Left lung (tissue), 10 donors: ENCODE results near the gene ADAMTS6. TPM values are rescaled to one million over a fixed set of nuclear protein-coding genes. Genes with fewer than 3 reads are reported as not detected.

Experiments
- ATAC-seq: fragments of 200-7000 bp; cut with Tn5 transposase; one replicate; pipeline ENCODE4 v1.9.1; 2020; ENCODE audit warnings: moderate library complexity
- DNase-seq, 4 donors: peaks; one replicate each; pipeline ENCODE4 v3.0.0-alpha.2; 2013 to 2020
- H3K27ac ChIP-seq, 2 donors: fragments of 200-600 bp; sonication (generic) in 1 of 2; one replicate each; pipeline versions ENCODE4 v1.5.0 to v1.8.0; 2020 to 2021
- H3K27me3 ChIP-seq, 2 donors: fragments of 200-600 bp; sonication (generic) in 1 of 2; one replicate each; pipeline versions ENCODE4 v1.5.0 to v1.8.0; 2020 to 2021
- H3K36me3 ChIP-seq, 2 donors: fragments of 200-600 bp; sonication (generic) in 1 of 2; one replicate each; pipeline versions ENCODE4 v1.5.0 to v1.8.0; 2020 to 2021
- H3K4me1 ChIP-seq, 2 donors: fragments of 200-600 bp; one replicate each; pipeline ENCODE4 v1.8.0; 2021
- H3K4me3 ChIP-seq, 2 donors: fragments of 200-600 bp; sonication (generic) in 1 of 2; one replicate each; pipeline versions ENCODE4 v1.5.0 to v1.8.0; 2020 to 2021; ENCODE audit warnings: mild to moderate bottlenecking in 1 of 2
- H3K9me3 ChIP-seq, 2 donors: fragments of 200-600 bp; sonication (generic) in 1 of 2; one replicate each; pipeline versions ENCODE4 v1.5.0 to v1.8.0; 2020 to 2021
- intact Hi-C, 2 donors: fragments of 100-400 bp; cut with DNase I; formaldehyde crosslinking; loops; one replicate each; pipeline versions ENCODE4 v1.11.2 to v1.14.2; 2022
- polyA plus RNA-seq, 6 donors: library from polyadenylated mRNA; unstranded; fragments of 120-200 nt; gene quantifications; one replicate each; pipeline ENCODE4 v1.2.1, GENCODE V29; 2013; ENCODE audit not compliant: insufficient read length in 6 of 6
- total RNA-seq, 2 donors: library from RNA; stranded (reverse); fragmentation: NEBNext Ultra II Directional; extraction: Animal tissue kit (Norgen Biotek cat#: 25700); gene quantifications; one replicate each; pipeline ENCODE4 v1.2.1, GENCODE V29; 2021
- TF ChIP-seq, protein P1 (sequence below), 2 donors: fragments of 200-600 bp; sonication (generic) in 1 of 2; IDR thresholded peaks; one replicate each; pipeline versions ENCODE4 v1.5.0 to v1.8.0; 2021; ENCODE audit warnings: antibody characterized with exemption in 2 of 2
- donor health status: DM: no; HTN: yes; CAD: no.
- donor health status: DM: no; HTN: no; CAD: no.

Gene ADAMTS6
- total and polyA plus RNA-seq, 8 donors = 5.8 to 27.2 (median 11.2) TPM

DNA sequence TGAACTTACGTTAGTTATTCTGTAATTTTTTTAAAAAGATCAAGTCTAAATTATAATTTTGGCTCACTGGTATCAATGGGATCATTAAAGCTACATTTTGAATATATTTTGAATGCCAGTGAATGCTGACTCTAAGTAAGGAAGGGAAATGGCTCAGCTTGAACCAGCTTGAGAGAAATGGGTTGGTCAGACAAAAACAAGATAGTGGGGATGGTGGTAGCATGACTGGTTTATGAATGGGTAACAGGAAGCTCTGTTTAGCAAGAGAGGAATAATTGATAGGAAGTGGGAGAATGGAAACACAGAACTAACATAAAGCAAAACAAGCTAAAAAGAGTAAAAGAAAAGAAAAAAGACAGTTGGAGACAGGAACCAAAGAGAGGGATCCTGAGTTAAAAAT, 220.2 kb downstream of the ADAMTS6 start:
- no peaks in the 10 kb centered on the region for H3K27me3 ChIP-seq
- no peak overlapping the region for H3K27ac ChIP-seq
- ATAC-seq = no peak
- no peaks in the 10 kb centered on the region for H3K36me3 ChIP-seq
- no peaks in the 10 kb centered on the region for H3K9me3 ChIP-seq
- no peak for DNase-seq
- intact Hi-C loops = no loop called here
- H3K4me1 ChIP-seq = no peaks in the 10 kb centered on the region
- H3K4me3 ChIP-seq = no peak overlapping the region
- TF ChIP-seq, protein P1, sequence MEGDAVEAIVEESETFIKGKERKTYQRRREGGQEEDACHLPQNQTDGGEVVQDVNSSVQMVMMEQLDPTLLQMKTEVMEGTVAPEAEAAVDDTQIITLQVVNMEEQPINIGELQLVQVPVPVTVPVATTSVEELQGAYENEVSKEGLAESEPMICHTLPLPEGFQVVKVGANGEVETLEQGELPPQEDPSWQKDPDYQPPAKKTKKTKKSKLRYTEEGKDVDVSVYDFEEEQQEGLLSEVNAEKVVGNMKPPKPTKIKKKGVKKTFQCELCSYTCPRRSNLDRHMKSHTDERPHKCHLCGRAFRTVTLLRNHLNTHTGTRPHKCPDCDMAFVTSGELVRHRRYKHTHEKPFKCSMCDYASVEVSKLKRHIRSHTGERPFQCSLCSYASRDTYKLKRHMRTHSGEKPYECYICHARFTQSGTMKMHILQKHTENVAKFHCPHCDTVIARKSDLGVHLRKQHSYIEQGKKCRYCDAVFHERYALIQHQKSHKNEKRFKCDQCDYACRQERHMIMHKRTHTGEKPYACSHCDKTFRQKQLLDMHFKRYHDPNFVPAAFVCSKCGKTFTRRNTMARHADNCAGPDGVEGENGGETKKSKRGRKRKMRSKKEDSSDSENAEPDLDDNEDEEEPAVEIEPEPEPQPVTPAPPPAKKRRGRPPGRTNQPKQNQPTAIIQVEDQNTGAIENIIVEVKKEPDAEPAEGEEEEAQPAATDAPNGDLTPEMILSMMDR (IDR thresholded peaks at IDR 0.05) = no peak

DNA sequence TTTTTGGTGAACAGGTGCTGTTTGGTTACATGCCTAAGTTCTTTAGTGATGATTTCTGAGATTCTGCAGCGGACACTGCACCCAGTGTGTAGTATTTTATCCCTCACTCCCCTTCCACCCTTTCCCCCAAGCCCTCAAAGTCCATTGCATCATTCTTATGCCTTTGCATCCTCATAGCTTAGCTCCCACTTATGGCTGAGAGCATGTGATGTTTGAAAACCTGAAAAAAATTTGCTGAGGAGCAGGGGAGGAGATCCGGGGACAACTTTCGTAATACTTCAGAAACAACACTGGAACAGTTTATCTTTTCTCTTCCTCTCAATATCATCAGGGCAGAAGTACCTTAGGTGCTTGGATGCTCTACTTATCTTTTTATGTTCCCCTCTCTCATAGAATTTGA, 226.4 kb downstream of the ADAMTS6 start:
- Histone ChIP-seq H3K27ac (no peak overlapping the region), H3K4me3 (no peak overlapping the region), H3K4me1 (no peaks in the 10 kb centered on the region), H3K36me3 (no peaks in the 10 kb centered on the region), H3K27me3 (no peaks in the 10 kb centered on the region), H3K9me3 (no peaks in the 10 kb centered on the region)
- DNase-seq = no peak
- no peak for ATAC-seq
- TF ChIP-seq, protein P1 (IDR thresholded peaks at IDR 0.05) = no peak
- intact Hi-C loops = no loop called here

DNA sequence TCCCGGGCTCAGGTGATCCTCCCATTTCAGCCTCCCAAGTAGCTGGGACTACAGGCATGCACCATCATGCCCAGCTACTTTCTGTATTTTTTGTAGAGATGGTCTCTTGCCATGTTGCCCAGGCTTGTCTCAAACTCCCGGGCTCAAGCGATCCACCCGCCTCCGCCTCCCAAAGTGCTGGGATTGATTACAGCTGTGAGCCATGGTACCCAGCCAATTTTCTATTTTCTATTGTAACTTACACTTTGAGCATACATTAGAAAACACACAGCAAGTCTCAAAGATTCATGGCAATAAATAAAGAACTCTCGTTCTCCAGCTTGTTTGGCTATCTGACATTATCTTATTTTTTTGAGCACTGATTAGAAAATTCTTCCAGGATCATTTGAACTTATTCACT, 228.7 kb downstream of the ADAMTS6 start:
- Histone ChIP-seq H3K36me3 (no peaks in the 10 kb centered on the region), H3K27ac (no peak overlapping the region), H3K27me3 (no peaks in the 10 kb centered on the region), H3K9me3 (no peaks in the 10 kb centered on the region), H3K4me3 (no peak overlapping the region), H3K4me1 (no peaks in the 10 kb centered on the region)
- intact Hi-C loops = no loop called here
- no peak for ATAC-seq
- TF ChIP-seq, protein P1 (IDR thresholded peaks at IDR 0.05) = no peak
- DNase-seq = peak in 2 of 4 donors; percentile 67 to 72

DNA sequence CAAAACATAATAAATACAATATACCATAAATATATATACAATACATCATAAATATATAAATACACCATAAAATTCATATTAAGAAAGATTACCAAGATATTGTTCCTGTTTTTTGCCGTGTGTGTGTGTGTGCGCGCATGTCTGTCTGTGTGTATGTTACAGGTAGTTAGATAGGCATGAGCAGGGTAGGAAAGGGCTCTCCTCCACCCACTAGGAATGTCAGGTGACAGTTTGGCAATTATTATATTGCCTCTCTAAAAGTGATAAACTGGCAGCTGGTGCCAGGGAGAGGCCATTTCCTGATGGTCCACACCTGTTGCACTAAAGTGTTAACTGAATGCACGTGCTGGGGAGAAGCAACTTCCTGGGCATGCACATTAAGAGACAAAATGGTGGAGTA, 232.8 kb downstream of the ADAMTS6 start:
- TF ChIP-seq, protein P1 (IDR thresholded peaks at IDR 0.05) = no peak
- ATAC-seq = no peak
- Histone ChIP-seq H3K4me3 (no peak overlapping the region), H3K27ac (no peak overlapping the region), H3K9me3 (no peaks in the 10 kb centered on the region), H3K4me1 (no peaks in the 10 kb centered on the region), H3K27me3 (no peaks in the 10 kb centered on the region), H3K36me3 (no peaks in the 10 kb centered on the region)
- no peak for DNase-seq
- intact Hi-C loops = no loop called here

DNA sequence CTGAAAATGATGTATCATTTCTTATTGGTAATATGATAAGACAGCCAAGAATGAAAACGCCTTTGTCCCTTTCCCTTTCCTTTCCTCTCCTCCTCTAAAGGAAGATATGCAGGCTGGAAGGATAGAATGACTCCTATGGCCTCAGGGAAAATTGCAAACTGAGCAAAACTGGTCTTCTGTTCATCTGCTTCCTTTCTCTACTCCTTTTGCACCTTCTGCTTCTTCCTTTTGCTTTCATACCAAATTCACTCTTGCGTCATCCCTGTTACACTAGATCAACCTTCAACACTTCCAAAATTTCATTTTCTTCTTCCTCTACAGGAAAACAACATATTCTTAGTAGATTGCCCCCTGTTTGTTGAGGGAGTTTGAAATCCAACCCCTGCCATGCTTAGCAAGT, 234.1 kb downstream of the ADAMTS6 start:
- Histone ChIP-seq H3K9me3 (no peaks in the 10 kb centered on the region), H3K27me3 (no peaks in the 10 kb centered on the region), H3K4me3 (no peak overlapping the region), H3K27ac (no peak overlapping the region), H3K4me1 (no peaks in the 10 kb centered on the region), H3K36me3 (no peaks in the 10 kb centered on the region)
- TF ChIP-seq, protein P1 (IDR thresholded peaks at IDR 0.05) = no peak
- ATAC-seq = no peak
- no peak for DNase-seq
- intact Hi-C loops = no loop called here
